Fibroblast of skin of right biceps (primary cell): ENCODE results near the gene GEMIN2.
"Not testable (repeated sequence)": the region's sequence is repeated elsewhere in the genome, so short reads cannot be mapped to it uniquely, and the experiment has no call there.

Experiments used
- DNase-seq: peaks from one replicate; pipeline ENCODE4 v3.0.0-alpha.2; 2013

The GEMIN2 gene

DNA sequence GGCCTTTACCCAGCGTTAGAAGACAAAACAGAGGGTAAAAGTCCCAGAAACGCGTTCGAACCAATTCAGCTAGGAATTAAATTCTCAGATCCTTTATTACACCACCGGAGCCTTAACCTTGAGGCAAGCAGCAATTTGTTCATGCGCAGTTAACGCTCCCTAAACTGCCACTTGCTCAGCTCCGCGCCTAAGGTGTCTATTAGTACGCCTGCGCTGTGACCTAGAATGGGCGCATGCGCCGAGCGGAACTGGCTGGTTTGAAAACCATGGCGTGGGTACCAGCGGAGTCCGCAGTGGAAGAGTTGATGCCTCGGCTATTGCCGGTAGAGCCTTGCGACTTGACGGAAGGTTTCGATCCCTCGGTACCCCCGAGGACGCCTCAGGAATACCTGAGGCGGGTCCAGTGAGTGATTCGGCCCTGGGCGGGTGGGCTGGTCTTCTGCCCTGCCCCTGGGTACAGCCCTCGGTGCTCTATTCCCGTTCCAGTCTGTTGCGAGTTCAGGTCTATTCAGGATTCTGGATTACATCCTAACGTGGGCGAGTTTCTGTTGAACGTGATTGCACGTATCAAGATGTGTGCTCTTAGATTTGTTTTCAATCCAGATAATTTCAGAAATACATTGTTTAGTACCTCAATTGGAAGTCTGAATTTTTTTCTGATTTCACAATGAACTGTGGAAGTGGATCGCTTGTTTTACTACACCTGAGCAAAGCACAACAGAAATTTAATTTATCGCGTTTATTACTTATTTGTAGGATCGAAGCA is at the start of gene GEMIN2:
Gene GEMIN2 (plus strand): TSS at position 251 of the 766 bp plus-strand sequence. CDS start 16 bp downstream, at position 267.
- peak; percentile 94 for DNase-seq

DNA sequence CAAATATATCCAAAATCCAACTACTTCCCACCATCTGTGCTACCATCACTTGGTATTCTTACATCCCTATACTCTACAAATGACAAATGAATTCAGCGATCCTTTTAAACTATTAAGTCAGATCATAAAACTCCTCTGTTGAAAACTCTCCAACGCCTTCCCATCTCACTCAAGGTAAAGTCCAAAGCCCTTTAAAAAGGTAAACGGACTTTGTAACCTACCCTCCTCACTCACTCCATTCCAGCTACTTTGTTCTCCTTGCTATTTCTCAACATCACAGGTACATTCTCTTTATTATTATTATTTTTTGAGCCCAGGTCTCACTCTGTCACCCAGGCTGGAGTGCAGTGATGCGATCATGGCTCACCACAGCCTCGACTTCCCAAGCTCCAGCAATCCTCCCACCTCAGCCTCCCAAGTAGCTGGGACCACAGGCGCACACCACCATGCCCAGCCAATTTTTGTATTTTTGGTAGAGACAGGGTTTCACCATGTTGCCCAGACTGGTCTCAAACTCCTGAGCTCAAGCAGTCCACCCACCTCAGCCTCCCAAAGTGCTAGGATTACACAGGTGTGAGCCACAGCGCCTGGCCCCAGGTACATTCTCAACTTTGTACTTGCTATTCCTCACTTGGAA is 44.8 kb upstream of the GEMIN2 start:
- DNase-seq, result not testable (repeated sequence)

- DNase-seq, result no peak
Measured at GRCh38 chr14:39069923-39070322, 44.2 kb upstream of the GEMIN2 start.

DNA sequence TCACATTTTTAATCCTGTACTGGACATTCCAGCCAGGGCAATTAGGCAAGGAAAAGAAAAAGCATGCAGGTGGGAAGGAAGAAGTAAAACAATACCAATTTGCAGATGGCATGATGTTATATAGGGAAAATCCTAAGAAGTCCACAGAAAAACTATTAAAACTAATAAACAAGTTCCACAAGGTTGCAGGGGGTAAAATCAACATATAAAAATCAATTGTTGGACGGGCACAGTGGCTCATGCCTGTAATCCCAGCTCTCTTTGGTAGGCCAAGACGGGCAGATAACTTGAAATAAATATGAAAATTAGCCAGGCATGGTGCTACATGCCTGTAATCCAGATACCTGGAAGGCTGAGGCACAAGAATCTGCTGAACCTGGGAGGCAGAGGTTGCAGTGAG is 43.0 kb upstream of the GEMIN2 start:
- no peak for DNase-seq

DNA sequence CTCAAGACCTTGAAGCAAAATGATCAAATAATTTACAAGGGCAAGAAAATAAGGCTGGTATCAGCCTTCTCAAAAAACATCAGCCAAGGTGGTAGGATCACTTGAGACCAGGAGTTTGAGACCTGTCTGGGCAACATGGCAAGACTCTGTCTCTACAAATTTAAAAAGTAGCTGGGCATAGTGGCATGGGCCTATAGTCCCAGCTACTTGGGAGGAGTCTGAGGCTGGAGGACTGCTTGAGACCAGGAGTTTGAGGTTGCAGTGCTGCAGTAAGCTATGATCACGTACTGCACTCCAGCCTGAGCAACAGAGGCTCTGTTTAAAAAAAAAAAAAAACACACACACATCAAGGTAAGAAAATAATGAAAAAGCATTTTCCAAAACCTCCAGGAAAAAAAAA is 33.2 kb upstream of the GEMIN2 start:
- no peak for DNase-seq

- DNase-seq, result no peak
Measured at GRCh38 chr14:39083127-39083526, 31.0 kb upstream of the GEMIN2 start.

- DNase-seq, result peak; percentile 9
Measured at GRCh38 chr14:39085933-39086332, 28.2 kb upstream of the GEMIN2 start.

GRCh38 chr14:39087493-39087892 is 26.6 kb upstream of the GEMIN2 start:
- no peak for DNase-seq

GRCh38 chr14:39090548-39091111 is 23.5 kb upstream of the GEMIN2 start:
- DNase-seq, result no peak

GRCh38 chr14:39091716-39092115 is 22.4 kb upstream of the GEMIN2 start:
- no peak for DNase-seq

- no peak for DNase-seq
Measured at GRCh38 chr14:39094515-39094914, 19.6 kb upstream of the GEMIN2 start.

- DNase-seq, result no peak
Measured at GRCh38 chr14:39097159-39097558, 17.0 kb upstream of the GEMIN2 start.

DNA sequence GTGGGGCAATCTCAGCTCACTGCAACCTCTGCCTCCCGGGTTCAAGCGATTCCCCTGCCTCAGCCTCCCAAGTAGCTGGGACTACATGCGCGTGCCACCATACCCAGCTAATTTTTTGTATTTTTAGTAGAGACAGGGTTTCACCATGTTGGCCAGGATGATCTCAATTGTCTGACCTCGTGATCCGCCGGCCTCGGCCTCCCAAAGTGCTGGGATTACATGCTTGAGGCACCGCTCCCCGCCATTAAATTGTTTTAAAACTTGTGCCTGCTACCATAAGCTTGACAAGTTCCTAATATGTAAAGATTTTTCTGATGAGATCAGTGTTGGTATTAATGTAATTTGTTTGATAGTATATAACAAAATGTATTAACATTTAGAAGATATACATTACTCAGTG is 14.9 kb upstream of the GEMIN2 start:
- DNase-seq, result not testable (repeated sequence)

DNA sequence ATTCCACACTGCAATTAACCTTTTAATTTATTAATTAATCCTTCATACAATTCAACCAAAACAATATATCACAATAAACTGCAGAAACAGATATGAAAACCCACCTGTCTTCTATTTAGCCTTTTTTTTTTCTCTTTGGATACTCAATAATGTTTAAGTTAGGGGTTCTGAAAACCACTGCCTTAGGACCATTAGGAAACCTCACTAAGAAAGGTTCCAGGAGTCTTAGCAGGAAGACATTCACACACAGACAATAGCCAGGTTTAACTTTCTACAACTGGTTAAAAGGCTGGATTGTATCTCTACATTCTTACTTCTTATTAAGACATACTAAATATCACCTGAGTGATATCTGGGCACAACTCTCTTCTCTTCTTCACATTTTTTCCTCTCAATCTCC is 14.4 kb upstream of the GEMIN2 start:
- no peak for DNase-seq

DNA sequence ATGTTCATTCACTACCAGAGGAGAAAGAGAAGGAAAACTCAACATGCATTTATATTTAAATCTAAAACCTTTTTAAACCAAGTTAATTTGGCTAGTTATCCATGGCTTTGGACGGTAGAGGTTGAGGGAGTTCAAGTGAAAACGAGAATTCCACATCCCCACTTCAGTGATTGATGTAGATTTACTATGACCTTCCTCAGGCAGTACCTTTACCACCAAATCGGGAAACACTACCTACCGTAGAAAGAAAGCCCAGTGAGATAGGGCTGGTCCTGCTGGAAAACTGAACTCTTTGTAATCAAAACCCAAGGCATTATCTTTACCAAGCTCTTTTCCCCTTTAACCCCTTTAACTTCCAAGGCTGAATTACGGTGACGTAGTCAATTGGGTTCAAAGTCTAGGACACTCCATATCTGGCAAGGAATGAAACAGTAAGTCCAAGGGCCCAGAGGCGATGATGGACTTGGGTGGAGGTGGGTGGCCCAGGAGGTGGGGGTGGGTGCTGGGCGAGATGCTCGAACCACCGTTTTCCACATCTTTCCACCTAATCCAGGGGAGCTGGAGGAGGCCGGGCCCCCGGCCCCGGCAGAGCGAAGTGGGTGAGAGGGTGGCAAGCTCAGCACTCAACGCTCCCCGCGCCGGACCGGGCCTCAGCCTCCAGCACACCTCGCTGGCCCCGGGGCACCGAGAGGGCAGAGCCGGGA is 11.7 kb upstream of the GEMIN2 start:
- DNase-seq, result peak; percentile 51

- DNase-seq, result peak; percentile 91
Measured at GRCh38 chr14:39102969-39103957, 10.9 kb upstream of the GEMIN2 start, which contains the start of gene SEC23A. SEC23A (minus strand) TSS chr14:39103235; CDS start chr14:39096118, 7,117 bp downstream.

GRCh38 chr14:39104078-39104801 is 9.9 kb upstream of the GEMIN2 start:
- DNase-seq, result not testable (repeated sequence)

GRCh38 chr14:39107591-39107996 is 6.5 kb upstream of the GEMIN2 start:
- peak; percentile 39 for DNase-seq

GRCh38 chr14:39108791-39109190 is 5.3 kb upstream of the GEMIN2 start:
- DNase-seq, result no peak

- no peak for DNase-seq
Measured at GRCh38 chr14:39109893-39110715, 4.0 kb upstream of the GEMIN2 start.
